HG02759 (cell line): ENCODE measurements around the gene RIMBP2.

Source experiments
- ATAC-seq: cut with Tn5 transposase; IDR thresholded peaks from one replicate; pipeline ENCODE4 v1.9.1; 2021; ENCODE audit warnings: mild to moderate bottlenecking, moderate library complexity; ENCODE audit not compliant: unreplicated experiment

The RIMBP2 gene

GRCh38 chr12:130491421-130492357 is 224.4 kb downstream of the RIMBP2 start:
- ATAC-seq = no peak

- no peak for ATAC-seq
These were observed 225.4 kb downstream of the RIMBP2 start for GRCh38 chr12:130490674-130491073.

DNA sequence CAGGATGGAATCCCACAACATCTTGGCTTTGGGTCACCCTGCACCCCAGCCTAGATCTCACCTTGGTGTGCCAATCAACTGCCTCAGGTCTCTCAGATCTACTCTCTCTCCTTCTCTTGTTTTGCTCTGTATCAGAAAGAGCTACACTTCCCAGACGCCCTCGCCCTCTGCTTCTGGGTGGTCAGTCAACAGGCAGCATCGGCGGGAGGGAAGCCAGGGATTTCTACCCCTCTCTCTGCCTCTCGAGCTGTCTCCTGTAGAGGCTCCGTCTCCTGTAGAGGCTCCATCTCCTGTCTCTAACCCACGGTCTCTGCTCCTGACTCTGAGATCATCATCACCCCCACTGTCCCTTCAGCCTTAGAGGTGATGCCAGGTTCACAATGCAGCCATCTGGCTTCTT is 226.8 kb downstream of the RIMBP2 start:
- no peak for ATAC-seq

GRCh38 chr12:130488358-130488710 is 227.8 kb downstream of the RIMBP2 start:
- no peak for ATAC-seq

DNA sequence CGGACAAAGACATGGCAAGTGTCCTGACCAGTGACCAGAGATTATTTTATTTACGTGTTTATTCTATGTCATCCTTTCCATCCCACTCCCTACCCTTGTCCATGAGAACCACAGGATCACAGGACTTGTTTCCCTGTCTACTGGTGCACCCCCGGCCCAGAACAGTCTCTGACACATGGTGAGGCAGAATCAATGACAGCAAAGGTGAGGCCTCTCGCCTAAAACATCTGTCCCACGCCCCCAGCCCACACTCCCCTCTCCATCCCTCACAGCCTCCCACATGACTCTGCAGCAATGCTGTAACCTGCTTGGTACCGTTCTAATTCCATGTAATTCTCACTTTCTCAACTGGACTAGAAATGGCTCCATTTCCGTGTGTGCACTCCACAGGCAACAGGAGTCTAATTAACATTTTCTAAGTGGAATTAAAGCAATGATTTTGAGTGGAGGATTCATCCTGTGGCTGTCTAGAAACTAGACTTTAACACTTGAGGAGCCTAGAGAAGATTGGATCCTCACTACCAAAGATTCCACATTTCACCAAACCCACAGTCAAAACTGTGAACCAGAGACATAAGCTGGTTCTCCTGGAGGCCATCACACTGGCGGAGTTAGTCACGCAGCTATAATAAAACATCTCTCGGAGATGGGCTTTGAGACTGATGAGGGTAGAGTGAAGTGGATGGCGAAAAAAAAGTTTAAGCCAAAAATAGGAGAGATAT is 228.3 kb downstream of the RIMBP2 start:
- ATAC-seq = no peak

- ATAC-seq = no peak
These were observed 229.1 kb downstream of the RIMBP2 start for GRCh38 chr12:130486891-130487416.

- no peak for ATAC-seq
These were observed 230.0 kb downstream of the RIMBP2 start for GRCh38 chr12:130486146-130486435.

GRCh38 chr12:130485291-130486145 is 230.6 kb downstream of the RIMBP2 start:
- ATAC-seq = no peak

- no peak for ATAC-seq
These were observed 231.9 kb downstream of the RIMBP2 start for GRCh38 chr12:130484221-130484620.

DNA sequence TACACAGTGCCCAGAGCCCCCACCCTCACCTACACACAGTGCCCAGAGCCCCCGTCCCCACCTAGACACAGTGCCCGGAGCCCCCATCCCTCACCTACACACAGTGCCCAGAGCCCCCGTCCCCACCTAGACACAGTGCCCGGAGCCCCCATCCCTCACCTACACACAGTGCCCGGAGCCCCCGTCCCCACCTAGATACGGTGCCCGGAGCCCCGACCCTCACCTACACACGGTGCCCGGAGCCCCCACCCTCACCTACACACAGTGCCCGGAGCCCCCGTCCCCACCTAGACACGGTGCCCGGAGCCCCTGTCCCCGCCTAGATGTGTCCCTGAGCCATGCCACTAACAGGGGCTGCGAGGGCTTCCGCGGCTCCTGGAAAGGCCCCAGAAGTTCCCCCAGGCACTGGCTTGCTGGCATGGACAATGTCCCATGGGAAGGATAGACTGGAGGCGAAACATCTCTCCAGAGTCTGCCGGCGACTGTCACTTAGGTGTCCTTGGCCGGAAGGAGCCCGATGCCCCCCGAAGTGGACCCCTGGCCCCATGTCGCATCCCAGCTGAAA is 232.4 kb downstream of the RIMBP2 start:
- no peak for ATAC-seq

- ATAC-seq = no peak
These were observed 233.7 kb downstream of the RIMBP2 start for GRCh38 chr12:130482448-130482847.

- no peak for ATAC-seq
These were observed 234.7 kb downstream of the RIMBP2 start for GRCh38 chr12:130481392-130481879.

- no peak for ATAC-seq
These were observed 235.2 kb downstream of the RIMBP2 start for GRCh38 chr12:130480887-130481286.

DNA sequence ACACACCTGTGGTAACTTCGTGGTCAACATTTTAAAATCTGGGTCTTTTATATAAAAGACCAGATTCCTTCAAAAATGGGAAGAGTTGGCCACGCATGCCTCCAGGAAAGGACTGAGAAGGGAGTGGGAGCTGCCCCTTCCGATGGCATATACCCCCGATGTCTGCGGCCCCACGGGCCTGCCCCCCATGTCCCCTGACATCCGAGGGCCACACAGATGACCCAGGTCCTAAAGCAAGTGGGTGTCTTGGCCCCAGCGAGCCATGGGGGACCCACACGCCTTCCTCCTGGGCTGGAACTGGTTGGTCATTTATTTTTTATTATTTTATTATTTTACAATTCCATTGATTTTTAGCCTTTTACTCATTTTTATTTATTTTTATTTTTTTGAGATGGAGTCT is 235.9 kb downstream of the RIMBP2 start:
- no peak for ATAC-seq

- no peak for ATAC-seq
These were observed 236.5 kb downstream of the RIMBP2 start for GRCh38 chr12:130479401-130480125.

DNA sequence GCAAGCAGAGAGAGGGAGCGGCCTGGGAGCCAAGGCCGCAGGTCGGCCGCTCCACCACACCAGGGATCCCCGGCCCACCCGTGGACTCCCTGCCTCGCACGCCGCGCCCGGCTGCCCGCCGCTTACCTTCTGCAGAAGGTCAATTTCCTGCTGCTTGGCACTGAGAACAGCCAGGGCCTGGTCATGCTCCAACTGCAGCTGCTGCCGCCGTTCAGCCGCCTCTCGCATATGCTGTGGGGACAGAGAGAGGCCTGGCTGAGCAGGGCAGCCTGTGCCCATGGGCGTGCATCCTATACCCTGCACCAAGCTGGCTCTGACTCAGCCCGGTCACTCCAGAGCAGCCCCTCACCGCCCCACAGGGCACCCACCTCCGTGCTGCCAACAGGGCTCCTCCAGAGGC is 237.3 kb downstream of the RIMBP2 start:
- no peak for ATAC-seq

- no peak for ATAC-seq
These were observed 238.4 kb downstream of the RIMBP2 start for GRCh38 chr12:130477701-130478100.

GRCh38 chr12:130477266-130477665 is 238.8 kb downstream of the RIMBP2 start:
- ATAC-seq = no peak

- ATAC-seq = no peak
These were observed 239.5 kb downstream of the RIMBP2 start for GRCh38 chr12:130476451-130477135.
